IPS-15b (cell line): Measurements from ENCODE around the gene ATIC.

Experiments
- H3K27me3 ChIP-seq: one replicate; pipeline ENCODE4 v1.6.1; 2013; ENCODE audit warnings: low read length; ENCODE audit not compliant: control insufficient read depth, insufficient read depth
- H3K36me3 ChIP-seq: one replicate; pipeline ENCODE4 v1.6.1; 2013; ENCODE audit warnings: low read length; ENCODE audit not compliant: control insufficient read depth, insufficient read depth
- H3K4me1 ChIP-seq: one replicate; pipeline ENCODE4 v1.6.1; 2013; ENCODE audit warnings: mild to moderate bottlenecking, low read length; ENCODE audit not compliant: control insufficient read depth, insufficient read depth
- H3K4me3 ChIP-seq: one replicate; pipeline ENCODE4 v1.5.1; 2013; ENCODE audit warnings: low read depth, low read length
- H3K9ac ChIP-seq: one replicate; pipeline ENCODE4 v1.6.1; 2013; ENCODE audit warnings: low read depth, mild to moderate bottlenecking, low read length
- H3K9me3 ChIP-seq: one replicate; pipeline ENCODE4 v1.6.1; 2013; ENCODE audit warnings: mild to moderate bottlenecking, low read length; ENCODE audit not compliant: control insufficient read depth, insufficient read depth

The ATIC gene

GRCh38 chr2:215311625-215312396 is at the start of gene ATIC:
Gene ATIC, plus strand, starts transcription at chr2:215312059. Its CDS starts 84 bp downstream, at chr2:215312143.
- no peaks in the 10 kb centered on the region for H3K9me3 ChIP-seq
- H3K36me3 ChIP-seq, result peaks cover 2% of the 10 kb centered on the region
- H3K4me1 ChIP-seq, result peaks cover 7% of the 10 kb centered on the region
- no peaks in the 10 kb centered on the region for H3K27me3 ChIP-seq
- peak within 1 kb of the TSS; percentile 92 for H3K4me3 ChIP-seq
- H3K9ac ChIP-seq, result peak within 1 kb of the TSS; percentile 79

GRCh38 chr2:215262303-215262702 is 49.6 kb upstream of the ATIC start:
- no peaks in the 10 kb centered on the region for H3K36me3 ChIP-seq
- no peak overlapping the region for H3K9ac ChIP-seq

DNA sequence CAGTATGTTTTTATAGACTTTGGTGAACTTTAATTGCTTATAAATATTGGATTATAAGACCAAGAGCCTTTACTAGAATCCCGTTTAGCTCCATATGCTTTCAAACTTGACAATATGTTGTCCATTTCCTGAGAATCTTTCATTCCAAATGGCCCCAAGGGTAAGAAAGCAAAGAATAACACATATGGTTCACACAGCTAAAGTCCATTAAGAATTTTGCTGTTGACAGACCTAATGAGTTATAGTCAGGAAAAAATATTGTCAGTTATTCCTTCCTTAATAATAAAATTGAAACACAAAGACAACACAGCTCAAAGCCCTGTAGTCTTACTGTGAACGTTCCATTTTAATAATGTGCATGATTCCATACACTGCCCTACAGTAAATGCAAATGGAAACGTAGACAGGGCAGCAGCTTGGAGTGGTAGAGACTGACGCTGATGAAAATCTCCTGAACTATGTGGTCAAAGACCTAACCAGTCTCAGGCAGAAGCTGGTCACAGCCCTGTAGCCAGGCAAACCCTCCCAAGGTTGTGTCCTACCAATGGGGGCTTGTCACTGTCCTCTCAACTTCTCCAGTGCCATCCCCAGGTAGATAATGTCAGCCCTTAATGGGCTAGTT is 49.0 kb upstream of the ATIC start:
- Histone ChIP-seq H3K36me3 (no peaks in the 10 kb centered on the region), H3K4me3 (no peak overlapping the region), H3K9me3 (no peaks in the 10 kb centered on the region), H3K9ac (no peak overlapping the region), H3K27me3 (no peaks in the 10 kb centered on the region), H3K4me1 (no peaks in the 10 kb centered on the region)

More at GRCh38 chr2:215262303-215262702, 49.6 kb upstream of the ATIC start:
- no peak overlapping the region for H3K4me3 ChIP-seq
- H3K4me1 ChIP-seq, result no peaks in the 10 kb centered on the region
- H3K27me3 ChIP-seq, result no peaks in the 10 kb centered on the region
- no peaks in the 10 kb centered on the region for H3K9me3 ChIP-seq

GRCh38 chr2:215264374-215264773 is 47.5 kb upstream of the ATIC start:
- H3K4me3 ChIP-seq, result no peak overlapping the region
- no peaks in the 10 kb centered on the region for H3K9me3 ChIP-seq
- H3K4me1 ChIP-seq, result no peaks in the 10 kb centered on the region
- no peaks in the 10 kb centered on the region for H3K27me3 ChIP-seq
- no peak overlapping the region for H3K9ac ChIP-seq
- no peaks in the 10 kb centered on the region for H3K36me3 ChIP-seq

DNA sequence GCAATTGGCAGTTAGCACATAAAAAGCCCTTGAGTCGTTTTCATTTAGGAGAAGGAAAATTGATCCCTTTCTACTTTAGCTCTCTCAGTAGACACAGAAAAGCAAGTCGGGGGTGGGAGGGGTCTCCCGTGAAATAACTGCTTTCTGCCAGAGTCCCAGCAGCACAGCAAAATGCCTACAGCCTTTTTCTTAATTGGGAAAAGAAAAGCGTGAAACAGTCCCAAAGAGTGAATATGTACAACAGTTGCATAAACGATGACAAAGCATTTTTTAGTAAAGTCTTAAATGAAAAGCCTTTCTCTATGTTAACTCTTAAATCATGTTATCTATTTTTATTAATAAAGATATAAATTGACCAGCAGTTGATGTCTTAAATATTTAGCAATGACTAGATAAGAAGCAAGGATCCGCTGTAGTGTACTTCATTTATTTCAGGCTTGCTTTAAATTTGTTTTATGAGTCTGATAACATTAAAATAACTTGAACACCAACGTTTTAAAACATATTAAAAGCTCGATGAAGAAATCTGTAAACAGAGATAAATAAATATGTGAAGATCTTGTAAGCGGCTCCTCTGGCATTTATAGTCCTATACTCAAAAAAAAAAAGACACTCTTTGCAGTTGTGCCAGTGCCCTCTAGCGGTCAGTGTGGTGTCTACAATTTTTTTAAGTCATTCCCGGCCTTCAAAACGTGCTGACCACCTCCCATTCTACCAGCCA is 42.3 kb upstream of the ATIC start:
- Histone ChIP-seq H3K36me3 (no peaks in the 10 kb centered on the region), H3K4me1 (peaks cover 4% of the 10 kb centered on the region), H3K9me3 (no peaks in the 10 kb centered on the region), H3K4me3 (no peak overlapping the region), H3K9ac (peak overlapping the region; percentile 38), H3K27me3 (no peaks in the 10 kb centered on the region)

DNA sequence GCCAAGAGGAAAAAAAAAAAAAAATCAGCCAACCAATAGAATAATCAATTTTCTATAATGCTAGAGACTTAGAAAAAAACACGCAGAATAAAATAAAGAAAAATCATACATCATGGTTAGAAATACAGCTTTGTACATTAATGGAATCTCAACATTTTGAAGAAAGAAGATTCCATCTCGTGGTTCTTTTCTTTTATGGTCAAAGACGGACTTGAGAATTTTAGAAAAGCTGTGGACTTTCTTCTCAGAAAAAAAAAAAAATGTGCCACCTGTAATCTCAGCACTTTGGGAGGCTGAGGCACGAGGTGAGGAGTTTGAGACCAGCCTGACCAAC is 41.8 kb upstream of the ATIC start:
- H3K9ac ChIP-seq, result no peak overlapping the region
- peaks cover 4% of the 10 kb centered on the region for H3K4me1 ChIP-seq
- H3K36me3 ChIP-seq, result no peaks in the 10 kb centered on the region
- H3K9me3 ChIP-seq, result no peaks in the 10 kb centered on the region
- H3K27me3 ChIP-seq, result no peaks in the 10 kb centered on the region
- no peak overlapping the region for H3K4me3 ChIP-seq

DNA sequence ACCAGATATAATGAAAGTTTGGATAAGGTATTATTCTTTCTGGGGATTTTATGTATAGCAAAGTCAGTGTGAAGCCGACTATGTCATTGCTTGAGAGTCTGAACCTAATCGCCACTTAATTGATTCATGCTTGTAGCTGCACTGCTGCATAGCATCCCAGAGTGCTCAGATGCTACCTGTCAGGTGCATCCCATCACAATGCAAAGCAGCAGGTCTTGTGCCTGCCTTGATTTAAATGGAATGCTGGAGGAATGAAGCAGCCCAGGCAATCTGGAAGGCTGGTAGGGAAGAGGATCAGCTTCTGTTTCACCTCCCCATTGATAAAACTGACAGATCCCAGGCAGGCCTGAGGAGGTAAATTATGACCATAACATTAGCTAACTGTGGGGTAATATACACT is 40.4 kb upstream of the ATIC start:
- H3K4me3 ChIP-seq, result no peak overlapping the region
- peaks cover 4% of the 10 kb centered on the region for H3K4me1 ChIP-seq
- no peaks in the 10 kb centered on the region for H3K36me3 ChIP-seq
- H3K27me3 ChIP-seq, result no peaks in the 10 kb centered on the region
- H3K9me3 ChIP-seq, result no peaks in the 10 kb centered on the region
- no peak overlapping the region for H3K9ac ChIP-seq

GRCh38 chr2:215272918-215273317 is 38.9 kb upstream of the ATIC start:
- no peak overlapping the region for H3K9ac ChIP-seq
- no peaks in the 10 kb centered on the region for H3K36me3 ChIP-seq
- no peaks in the 10 kb centered on the region for H3K9me3 ChIP-seq
- H3K4me1 ChIP-seq, result peaks cover 4% of the 10 kb centered on the region
- no peaks in the 10 kb centered on the region for H3K27me3 ChIP-seq
- H3K4me3 ChIP-seq, result no peak overlapping the region

- no peak overlapping the region for H3K9ac ChIP-seq
These were observed 37.0 kb upstream of the ATIC start for GRCh38 chr2:215274829-215275228.

GRCh38 chr2:215275824-215276223 is 36.0 kb upstream of the ATIC start:
- Histone ChIP-seq H3K9ac (no peak overlapping the region), H3K4me1 (peaks cover 4% of the 10 kb centered on the region), H3K9me3 (no peaks in the 10 kb centered on the region), H3K36me3 (no peaks in the 10 kb centered on the region), H3K4me3 (no peak overlapping the region), H3K27me3 (no peaks in the 10 kb centered on the region)

More at GRCh38 chr2:215274829-215275228, 37.0 kb upstream of the ATIC start:
- Histone ChIP-seq H3K36me3 (no peaks in the 10 kb centered on the region), H3K27me3 (no peaks in the 10 kb centered on the region), H3K4me3 (no peak overlapping the region), H3K9me3 (no peaks in the 10 kb centered on the region), H3K4me1 (peaks cover 4% of the 10 kb centered on the region)

DNA sequence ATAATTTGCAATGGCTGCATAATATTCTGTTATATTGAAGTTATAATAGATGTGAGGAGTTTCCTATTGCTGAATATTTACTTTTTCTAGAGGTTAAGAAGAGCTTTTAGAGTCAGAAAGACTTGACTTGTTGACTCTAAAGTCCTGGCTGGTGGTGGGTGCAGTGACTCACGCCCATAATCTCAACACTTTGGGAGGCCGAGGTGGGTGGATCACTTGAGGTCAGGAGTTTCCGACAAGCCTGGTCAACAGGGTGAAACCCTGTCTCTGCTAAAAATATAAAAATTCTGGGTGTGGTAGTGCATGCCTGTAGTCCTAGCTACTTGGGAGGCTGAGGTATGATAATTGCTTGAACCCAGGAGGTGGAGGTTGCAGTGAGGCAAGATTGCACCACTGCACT is 33.9 kb upstream of the ATIC start:
- no peaks in the 10 kb centered on the region for H3K36me3 ChIP-seq
- no peak overlapping the region for H3K9ac ChIP-seq
- H3K4me1 ChIP-seq, result no peaks in the 10 kb centered on the region
- no peaks in the 10 kb centered on the region for H3K9me3 ChIP-seq
- no peak overlapping the region for H3K4me3 ChIP-seq
- H3K27me3 ChIP-seq, result no peaks in the 10 kb centered on the region

DNA sequence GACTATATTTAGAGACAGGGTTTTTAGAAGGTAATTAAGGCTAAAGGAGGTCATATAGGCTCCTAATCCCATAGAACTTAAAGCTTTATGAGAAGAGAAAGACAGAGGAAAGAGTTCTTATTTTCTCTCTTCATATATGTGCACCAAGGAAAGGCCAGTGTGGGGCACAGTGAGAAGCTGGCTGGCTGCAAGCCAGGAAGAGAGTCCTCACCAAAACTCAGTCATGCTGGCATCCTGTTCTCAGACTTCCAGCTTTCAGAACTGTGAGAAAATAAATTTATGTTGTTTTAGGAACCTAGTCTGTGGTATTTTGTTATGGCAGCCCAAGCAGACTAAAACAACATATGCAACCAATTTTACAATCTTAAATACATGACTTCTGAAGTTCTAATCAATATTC is 31.5 kb upstream of the ATIC start:
- Histone ChIP-seq H3K4me3 (no peak overlapping the region), H3K4me1 (no peaks in the 10 kb centered on the region), H3K36me3 (no peaks in the 10 kb centered on the region), H3K9ac (no peak overlapping the region), H3K9me3 (no peaks in the 10 kb centered on the region), H3K27me3 (no peaks in the 10 kb centered on the region)
